IMR-90 (cell line): ENCODE data around the gene KITLG. TPM values are rescaled to one million over a fixed set of nuclear protein-coding genes. Genes with fewer than 3 reads are reported as not detected.
"Not testable (repeated sequence)": the region's sequence is repeated elsewhere in the genome, so short reads cannot be mapped to it uniquely, and the experiment has no call there.

Experiments used
- ATAC-seq: fragments of 200-7000 bp; cut with Tn5 transposase; 2 replicates; pipeline ENCODE4 v1.9.1; 2020; ENCODE audit warnings: low read depth, mild to moderate bottlenecking, moderate library complexity
- BruUV-seq: library from RNA; stranded (reverse); fragments of 400-500 nt; replicated peaks from 2 replicates; lab custom pipeline; 2021; lab: Mats Ljungman, UMichigan
- CTCF ChIA-PET: fragments of 300-600 bp; formaldehyde crosslinking; extraction: SDS; loops from one replicate; lab custom pipeline; 2021; ENCODE audit warnings: antibody characterized with exemption; lab: Yijun Ruan, JAX
- POLR2A ChIA-PET: fragments of 300-600 bp; sonication (Branson Sonifier 250); formaldehyde crosslinking; loops from one replicate; lab custom pipeline; 2022; ENCODE audit warnings: antibody characterized with exemption; ENCODE audit not compliant: unreplicated experiment; lab: Charles Lee
- DNase-seq: peaks from one replicate; pipeline ENCODE4 v3.0.0; 2013
- H2AFZ ChIP-seq: replicated peaks from 2 replicates; pipeline ENCODE3; 2013; ENCODE audit warnings: low read length, mild to moderate bottlenecking; ENCODE audit not compliant: poor library complexity
- H2AK5ac ChIP-seq: 2 replicates; pipeline ENCODE4 v1.6.1; 2013; ENCODE audit warnings: low read depth, low read length, inconsistent platforms
- H2AK9ac ChIP-seq: replicated peaks from 2 replicates; pipeline ENCODE3; 2013; ENCODE audit warnings: mild to moderate bottlenecking, low read depth, low read length, moderate library complexity; ENCODE audit not compliant: poor library complexity
- H2BK120ac ChIP-seq: 2 replicates; pipeline ENCODE4 v1.6.1; 2013; ENCODE audit warnings: low read depth, low read length, inconsistent platforms
- H2BK15ac ChIP-seq: 3 replicates; pipeline ENCODE4 v1.6.1; 2013; ENCODE audit warnings: low read depth, low read length, inconsistent platforms
- H2BK20ac ChIP-seq: 2 replicates; pipeline ENCODE4 v1.6.1; 2013; ENCODE audit warnings: low read depth, mild to moderate bottlenecking, inconsistent platforms, low read length, moderate library complexity
- H2BK5ac ChIP-seq: 2 replicates; pipeline ENCODE4 v1.6.1; 2013; ENCODE audit warnings: mild to moderate bottlenecking, low read depth, low read length, inconsistent platforms; ENCODE audit not compliant: poor library complexity, severe bottlenecking
- H3K14ac ChIP-seq: replicated peaks from 2 replicates; pipeline ENCODE4 v1.6.1; 2013; ENCODE audit warnings: low read depth, low read length, inconsistent platforms
- H3K18ac ChIP-seq: 2 replicates; pipeline ENCODE4 v1.6.1; 2013; ENCODE audit warnings: low read depth, low read length, control low read depth
- H3K23ac ChIP-seq: 2 replicates; pipeline ENCODE4 v1.6.1; 2013; ENCODE audit warnings: low read depth, low read length, inconsistent platforms
- H3K27ac ChIP-seq: 2 replicates; pipeline ENCODE4 v1.5.1; 2013; ENCODE audit warnings: mild to moderate bottlenecking, control low read depth, low read length; ENCODE audit not compliant: insufficient read depth
- H3K27me3 ChIP-seq: 2 replicates; pipeline ENCODE4 v1.6.1; 2013; ENCODE audit warnings: low read length; ENCODE audit not compliant: control insufficient read depth, insufficient read depth
- H3K36me3 ChIP-seq: 2 replicates; pipeline ENCODE4 v1.6.1; 2013; ENCODE audit warnings: low read length, mixed read lengths; ENCODE audit not compliant: control insufficient read depth, insufficient read depth
- H3K4ac ChIP-seq: 2 replicates; pipeline ENCODE4 v1.6.1; 2013; ENCODE audit warnings: low read depth, low read length, inconsistent platforms
- H3K4me1 ChIP-seq: 2 replicates; pipeline ENCODE4 v1.6.1; 2013; ENCODE audit warnings: low read length, mixed read lengths; ENCODE audit not compliant: control insufficient read depth, insufficient read depth
- H3K4me2 ChIP-seq: 2 replicates; pipeline ENCODE4 v1.6.1; 2013; ENCODE audit warnings: low read depth, mild to moderate bottlenecking, control low read depth, low read length, moderate library complexity
- H3K4me3 ChIP-seq: 2 replicates; pipeline ENCODE4 v1.5.1; 2013; ENCODE audit warnings: low read depth, mild to moderate bottlenecking, control low read depth, low read length, moderate library complexity; ENCODE audit not compliant: insufficient read depth
- H3K56ac ChIP-seq: 2 replicates; pipeline ENCODE4 v1.6.1; 2013; ENCODE audit warnings: low read length, inconsistent platforms; ENCODE audit not compliant: insufficient read depth; ENCODE audit errors: extremely low read depth
- H3K79me1 ChIP-seq, 2 experiments: 2 replicates each; pipeline ENCODE4 v1.6.1; 2013; ENCODE audit warnings: low read length in 2 of 2, inconsistent platforms in 1 of 2, low read depth in 1 of 2
- H3K9ac ChIP-seq: 2 replicates; pipeline ENCODE4 v1.6.1; 2013; ENCODE audit warnings: low read depth, low read length, control low read depth
- H3K9me1 ChIP-seq: 2 replicates; pipeline ENCODE4 v1.6.1; 2013; ENCODE audit warnings: low read length, inconsistent platforms; ENCODE audit not compliant: insufficient read depth
- H3K9me3 ChIP-seq: 2 replicates; pipeline ENCODE4 v1.6.1; 2013; ENCODE audit warnings: low read length; ENCODE audit not compliant: control insufficient read depth, insufficient read depth
- H4K20me1 ChIP-seq: 2 replicates; pipeline ENCODE4 v1.6.1; 2013; ENCODE audit warnings: low read length, inconsistent platforms; ENCODE audit not compliant: insufficient read depth
- H4K5ac ChIP-seq: 2 replicates; pipeline ENCODE4 v1.6.1; 2013; ENCODE audit warnings: mild to moderate bottlenecking, low read depth, low read length, control low read depth
- H4K8ac ChIP-seq, 2 experiments: 2 replicates each; pipeline ENCODE4 v1.6.1; 2013; ENCODE audit warnings: low read depth in 2 of 2, low read length in 2 of 2, control low read depth in 1 of 2, inconsistent platforms in 1 of 2
- H4K91ac ChIP-seq: 2 replicates; pipeline ENCODE4 v1.6.1; 2013; ENCODE audit warnings: low read depth, low read length, inconsistent platforms; ENCODE audit not compliant: insufficient read depth
- WGBS, 2 experiments: methylation state at CpG; one replicate each; pipeline versions ENCODE4 v1.1.5 to v1.1.7; 2013; ENCODE audit warnings: missing lambda C conversion rate in 2 of 2; ENCODE audit not compliant: insufficient read length in 1 of 2; ENCODE audit errors: extremely low coverage in 2 of 2; 5-methylcytosine and 5-hydroxymethylcytosine counted together
- dilution Hi-C: fragments of 300-500 bp; cut with HindIII; formaldehyde crosslinking; loops from one replicate; pipeline ENCODE4 v1.14.3; 2018; ENCODE audit warnings: low sequenced_read_pairs; ENCODE audit not compliant: unreplicated experiment
- in situ Hi-C: fragments of 300-500 bp; cut with MboI; formaldehyde crosslinking; loops from 3 replicates; pipeline ENCODE4 v1.14.3; 2019; ENCODE audit warnings: low sequenced_read_pairs, inconsistent platforms, mixed read lengths
- intact Hi-C: fragments of 100-400 bp; cut with micrococcal nuclease; formaldehyde crosslinking; loops from 2 replicates; pipeline ENCODE4 v1.10.0; 2022
- polyA plus RNA-seq, 3 experiments: library from polyadenylated mRNA; depleted of rRNA; stranded (reverse); fragments of >200 nt; gene quantifications; 2 replicates each; pipeline ENCODE4 v1.2.3, GENCODE V29; 2012; ENCODE audit warnings: low replicate concordance in 1 of 3
- total RNA-seq: library from RNA; depleted of rRNA; stranded (reverse); fragments of >200 nt; gene quantifications from 2 replicates; pipeline ENCODE4 v1.2.3, GENCODE V29; 2012

KITLG gene
- total and polyA plus RNA-seq, 2 of the 4 experiments (the other 2 are of a cell fraction): 14.5 to 87.5 TPM

DNA sequence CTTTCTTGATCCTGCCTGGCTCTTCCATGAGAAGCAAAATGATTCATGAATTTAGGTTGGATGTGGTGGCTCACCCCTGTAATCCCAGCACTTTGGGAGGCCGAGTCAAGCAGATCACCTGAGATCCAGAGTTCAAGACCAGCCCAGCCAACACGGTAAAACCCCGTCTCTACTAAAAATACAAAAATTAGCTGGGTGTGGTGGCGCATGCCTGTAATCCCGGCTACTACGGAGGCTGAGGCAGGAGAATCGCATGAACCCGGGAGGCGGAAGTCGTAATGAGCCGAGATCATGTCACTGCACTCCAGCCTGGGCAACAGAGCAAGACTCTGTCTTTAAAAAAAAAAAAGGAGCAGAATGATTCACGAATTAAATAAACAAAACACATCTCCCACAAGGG lies 72.4 kb downstream of the KITLG start:
- H4K20me1 ChIP-seq, in situ Hi-C loops, H3K4ac ChIP-seq, DNase-seq, H2BK20ac ChIP-seq, H2AFZ ChIP-seq, H2BK15ac ChIP-seq, H4K5ac ChIP-seq, BruUV-seq, H2BK5ac ChIP-seq, H2BK120ac ChIP-seq, H3K4me2 ChIP-seq, H3K27me3 ChIP-seq, H4K91ac ChIP-seq, H3K9me1 ChIP-seq, dilution Hi-C loops, ATAC-seq, H2AK9ac ChIP-seq, H3K14ac ChIP-seq, H2AK5ac ChIP-seq, H3K23ac ChIP-seq, POLR2A ChIA-PET, H4K8ac ChIP-seq, H3K4me1 ChIP-seq, H3K9ac ChIP-seq, H3K27ac ChIP-seq, H3K9me3 ChIP-seq, H3K56ac ChIP-seq, CTCF ChIA-PET, H3K4me3 ChIP-seq, H3K18ac ChIP-seq: not testable (repeated sequence)
- 98% methylated on average over 10 of the region's 12 CpGs; no CpG with 5 or more reads in 1 of the 2 experiments for WGBS, 2 experiments
- peaks cover 23 to 41% of the 10 kb centered on the region in 2 experiments for H3K79me1 ChIP-seq
- intact Hi-C loops: loop anchor here (5.0 kb wide), 1 partner anchor 1294 kb away; no protein-coding TSS in a partner anchor
- H3K36me3 ChIP-seq: peaks cover 15% of the 10 kb centered on the region
